SU-DHL-6 (cell line): ENCODE data around the gene PHKB.

Experiments used
- EZH2phosphoT487 ChIP-seq: fragments of 200-600 bp; sonication (generic), shearing (Covaris generic); conservative IDR thresholded peaks from 2 replicates; pipeline ENCODE4 v1.6.1; 2018; ENCODE audit warnings: mild to moderate bottlenecking, antibody characterized with exemption, low read length, moderate library complexity, mixed read lengths
- TF ChIP-seq, protein P1 (sequence below): fragments of 200-600 bp; sonication (generic); IDR thresholded peaks from one replicate; pipeline ENCODE4 v1.5.1; 2017; ENCODE audit warnings: antibody characterized with exemption, mild to moderate bottlenecking, low read length, moderate library complexity; ENCODE audit not compliant: insufficient read depth, poor library complexity, severe bottlenecking

DNA sequence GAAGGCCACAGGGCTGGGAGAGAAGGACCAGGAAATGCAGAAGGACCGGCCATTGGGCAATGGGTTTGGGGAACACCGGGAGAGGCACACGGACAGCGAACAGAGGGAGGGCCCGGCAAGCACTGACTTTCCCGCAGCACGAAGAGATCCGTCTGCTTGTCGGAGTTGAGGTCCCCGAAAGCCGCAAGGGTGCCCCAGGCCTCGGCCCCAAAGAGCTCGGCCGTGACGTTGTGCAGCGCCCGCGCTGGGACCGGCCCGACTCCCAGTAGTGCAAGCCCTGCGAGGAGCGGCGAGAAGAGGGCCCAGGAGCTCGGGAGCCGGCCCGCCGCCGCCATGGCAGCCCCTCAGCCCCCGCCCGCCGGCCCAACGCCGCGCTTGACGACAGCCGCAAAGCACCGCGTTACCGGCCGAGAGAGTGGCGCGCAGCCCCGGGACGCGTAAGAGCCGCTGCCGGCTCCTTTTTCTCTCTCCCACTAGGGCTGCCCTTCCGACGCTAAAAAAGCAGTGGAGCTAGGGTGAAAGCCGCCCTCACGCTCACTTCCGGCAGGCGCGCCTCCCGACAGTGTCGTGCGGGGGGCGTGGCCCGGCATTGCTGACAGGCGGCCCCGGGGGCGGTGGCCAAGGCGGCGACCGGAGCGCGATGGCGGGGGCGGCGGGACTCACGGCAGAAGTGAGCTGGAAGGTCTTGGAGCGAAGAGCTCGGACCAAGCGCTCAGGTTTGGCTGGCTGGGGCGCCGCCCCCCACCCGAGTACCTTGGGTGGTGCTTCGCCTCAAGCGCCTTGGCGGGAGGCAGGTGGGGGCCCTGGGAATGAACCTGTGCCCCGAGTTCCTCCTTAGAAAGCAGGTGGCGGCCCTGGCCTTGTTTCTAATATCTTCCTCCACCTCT lies at the start of gene PHKB, which contains the start of gene ITFG1:
- TF ChIP-seq, protein P1, sequence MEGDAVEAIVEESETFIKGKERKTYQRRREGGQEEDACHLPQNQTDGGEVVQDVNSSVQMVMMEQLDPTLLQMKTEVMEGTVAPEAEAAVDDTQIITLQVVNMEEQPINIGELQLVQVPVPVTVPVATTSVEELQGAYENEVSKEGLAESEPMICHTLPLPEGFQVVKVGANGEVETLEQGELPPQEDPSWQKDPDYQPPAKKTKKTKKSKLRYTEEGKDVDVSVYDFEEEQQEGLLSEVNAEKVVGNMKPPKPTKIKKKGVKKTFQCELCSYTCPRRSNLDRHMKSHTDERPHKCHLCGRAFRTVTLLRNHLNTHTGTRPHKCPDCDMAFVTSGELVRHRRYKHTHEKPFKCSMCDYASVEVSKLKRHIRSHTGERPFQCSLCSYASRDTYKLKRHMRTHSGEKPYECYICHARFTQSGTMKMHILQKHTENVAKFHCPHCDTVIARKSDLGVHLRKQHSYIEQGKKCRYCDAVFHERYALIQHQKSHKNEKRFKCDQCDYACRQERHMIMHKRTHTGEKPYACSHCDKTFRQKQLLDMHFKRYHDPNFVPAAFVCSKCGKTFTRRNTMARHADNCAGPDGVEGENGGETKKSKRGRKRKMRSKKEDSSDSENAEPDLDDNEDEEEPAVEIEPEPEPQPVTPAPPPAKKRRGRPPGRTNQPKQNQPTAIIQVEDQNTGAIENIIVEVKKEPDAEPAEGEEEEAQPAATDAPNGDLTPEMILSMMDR, result no peak
- no peak for TF ChIP-seq EZH2phosphoT487
